ENCODE data around the gene FNIP2. TPM values are rescaled to one million over a fixed set of nuclear protein-coding genes. Genes with fewer than 3 reads are reported as not detected.
A peak's percentile ranks its signal among the peaks of the same experiment; 100 is the strongest.
"Not testable (repeated sequence)": the region's sequence is repeated elsewhere in the genome, so short reads cannot be mapped to it uniquely, and the experiment has no call there.

Gene FNIP2
- total RNA-seq, 1 experiment from 2014 or later: 5.9 TPM

GRCh38 chr4:158891256-158891655, 122.4 kb downstream of the FNIP2 start:
- DNase-seq: no peak
- H3K27me3 ChIP-seq (ENCODE audit: control insufficient read depth, insufficient read depth, low read length): no peaks in the 10 kb centered on the region
- no peaks in the 10 kb centered on the region for H3K36me3 ChIP-seq (replicated peaks; ENCODE audit: control insufficient read depth, insufficient read depth, low read length)
- no peak overlapping the region for H3K4me3 ChIP-seq (ENCODE audit: insufficient read depth, low read depth, low read length)

- no peaks in the 10 kb centered on the region for H3K36me3 ChIP-seq (replicated peaks; ENCODE audit: control insufficient read depth, insufficient read depth, low read length)
- no peaks in the 10 kb centered on the region for H3K27me3 ChIP-seq (ENCODE audit: control insufficient read depth, insufficient read depth, low read length)
- DNase-seq: no peak
- H3K4me3 ChIP-seq (ENCODE audit: insufficient read depth, low read depth, low read length): no peak overlapping the region
Observed at GRCh38 chr4:158894826-158895225, 126.0 kb downstream of the FNIP2 start.

- Histone ChIP-seq H3K36me3 (replicated peaks; ENCODE audit: control insufficient read depth, insufficient read depth, low read length) (no peaks in the 10 kb centered on the region), H3K27me3 (ENCODE audit: control insufficient read depth, insufficient read depth, low read length) (no peaks in the 10 kb centered on the region), H3K4me3 (ENCODE audit: insufficient read depth, low read depth, low read length) (no peak overlapping the region)
- DNase-seq: peak; percentile 24
Observed at GRCh38 chr4:158895797-158896576, 127.2 kb downstream of the FNIP2 start.

GRCh38 chr4:158896577-158897238, 127.9 kb downstream of the FNIP2 start:
- not testable (repeated sequence) for DNase-seq; H3K27me3 ChIP-seq (ENCODE audit: control insufficient read depth, insufficient read depth, low read length); H3K4me3 ChIP-seq (ENCODE audit: insufficient read depth, low read depth, low read length); H3K36me3 ChIP-seq (replicated peaks; ENCODE audit: control insufficient read depth, insufficient read depth, low read length)

GRCh38 chr4:158900408-158900807, 131.6 kb downstream of the FNIP2 start:
- not testable (repeated sequence) for DNase-seq; H3K36me3 ChIP-seq (replicated peaks; ENCODE audit: control insufficient read depth, insufficient read depth, low read length)

GRCh38 chr4:158902280-158903078, 133.7 kb downstream of the FNIP2 start:
- H3K4me3 ChIP-seq (ENCODE audit: insufficient read depth, low read depth, low read length); H3K27me3 ChIP-seq (ENCODE audit: control insufficient read depth, insufficient read depth, low read length); H3K36me3 ChIP-seq (replicated peaks; ENCODE audit: control insufficient read depth, insufficient read depth, low read length): not testable (repeated sequence)
- DNase-seq: peak; percentile 17

More at GRCh38 chr4:158900408-158900807, 131.6 kb downstream of the FNIP2 start:
- H3K4me3 ChIP-seq (ENCODE audit: insufficient read depth, low read depth, low read length); H3K27me3 ChIP-seq (ENCODE audit: control insufficient read depth, insufficient read depth, low read length): not testable (repeated sequence)

GRCh38 chr4:158903079-158903456, 134.2 kb downstream of the FNIP2 start:
- Histone ChIP-seq H3K36me3 (replicated peaks; ENCODE audit: control insufficient read depth, insufficient read depth, low read length) (no peaks in the 10 kb centered on the region), H3K27me3 (ENCODE audit: control insufficient read depth, insufficient read depth, low read length) (no peaks in the 10 kb centered on the region), H3K4me3 (ENCODE audit: insufficient read depth, low read depth, low read length) (no peak overlapping the region)
- no peak for DNase-seq

- no peak for DNase-seq
Observed at GRCh38 chr4:158903472-158904043, 134.7 kb downstream of the FNIP2 start.

GRCh38 chr4:158904815-158905214, 136.0 kb downstream of the FNIP2 start:
- Histone ChIP-seq H3K27me3 (ENCODE audit: control insufficient read depth, insufficient read depth, low read length) (no peaks in the 10 kb centered on the region), H3K36me3 (replicated peaks; ENCODE audit: control insufficient read depth, insufficient read depth, low read length) (no peaks in the 10 kb centered on the region), H3K4me3 (ENCODE audit: insufficient read depth, low read depth, low read length) (no peak overlapping the region)
- no peak for DNase-seq

More at GRCh38 chr4:158903472-158904043, 134.7 kb downstream of the FNIP2 start:
- Histone ChIP-seq H3K4me3 (ENCODE audit: insufficient read depth, low read depth, low read length) (no peak overlapping the region), H3K27me3 (ENCODE audit: control insufficient read depth, insufficient read depth, low read length) (no peaks in the 10 kb centered on the region), H3K36me3 (replicated peaks; ENCODE audit: control insufficient read depth, insufficient read depth, low read length) (no peaks in the 10 kb centered on the region)

- no peak overlapping the region for H3K4me3 ChIP-seq (ENCODE audit: insufficient read depth, low read depth, low read length)
- no peak for DNase-seq
- H3K27me3 ChIP-seq (ENCODE audit: control insufficient read depth, insufficient read depth, low read length): no peaks in the 10 kb centered on the region
- no peaks in the 10 kb centered on the region for H3K36me3 ChIP-seq (replicated peaks; ENCODE audit: control insufficient read depth, insufficient read depth, low read length)
Observed at GRCh38 chr4:158906073-158906472, 137.2 kb downstream of the FNIP2 start.

GRCh38 chr4:158912390-158912789, 143.6 kb downstream of the FNIP2 start:
- Histone ChIP-seq H3K27me3 (ENCODE audit: control insufficient read depth, insufficient read depth, low read length) (no peaks in the 10 kb centered on the region), H3K4me3 (ENCODE audit: insufficient read depth, low read depth, low read length) (no peak overlapping the region), H3K36me3 (replicated peaks; ENCODE audit: control insufficient read depth, insufficient read depth, low read length) (no peaks in the 10 kb centered on the region)
- no peak for DNase-seq

GRCh38 chr4:158912806-158913205, 144.0 kb downstream of the FNIP2 start:
- H3K36me3 ChIP-seq (replicated peaks; ENCODE audit: control insufficient read depth, insufficient read depth, low read length): no peaks in the 10 kb centered on the region
- no peak for DNase-seq
- H3K4me3 ChIP-seq (ENCODE audit: insufficient read depth, low read depth, low read length): no peak overlapping the region
- H3K27me3 ChIP-seq (ENCODE audit: control insufficient read depth, insufficient read depth, low read length): no peaks in the 10 kb centered on the region

GRCh38 chr4:158913766-158914165, 144.9 kb downstream of the FNIP2 start:
- Histone ChIP-seq H3K4me3 (ENCODE audit: insufficient read depth, low read depth, low read length) (no peak overlapping the region), H3K27me3 (ENCODE audit: control insufficient read depth, insufficient read depth, low read length) (no peaks in the 10 kb centered on the region), H3K36me3 (replicated peaks; ENCODE audit: control insufficient read depth, insufficient read depth, low read length) (no peaks in the 10 kb centered on the region)
- no peak for DNase-seq

- no peak for DNase-seq
- Histone ChIP-seq H3K4me3 (ENCODE audit: insufficient read depth, low read depth, low read length) (no peak overlapping the region), H3K36me3 (replicated peaks; ENCODE audit: control insufficient read depth, insufficient read depth, low read length) (no peaks in the 10 kb centered on the region), H3K27me3 (ENCODE audit: control insufficient read depth, insufficient read depth, low read length) (no peaks in the 10 kb centered on the region)
Observed at GRCh38 chr4:158914218-158914617, 145.4 kb downstream of the FNIP2 start.

All from H7 (cell line).